Kidney epithelial cell (primary cell): ENCODE results near the gene TSEN54. TPM values are rescaled to one million over a fixed set of nuclear protein-coding genes. Genes with fewer than 3 reads are reported as not detected.

Source experiments
- DNase-seq: peaks from one replicate; pipeline ENCODE4 v3.0.0-alpha.2; 2010; ENCODE audit warnings: low read depth
- H3K27me3 ChIP-seq: 2 replicates; pipeline ENCODE4 v1.6.0; 2011; ENCODE audit warnings: low read length; ENCODE audit not compliant: control insufficient read depth, insufficient read depth
- H3K36me3 ChIP-seq: 2 replicates; pipeline ENCODE4 v1.5.1; 2011; ENCODE audit warnings: low read length; ENCODE audit not compliant: control insufficient read depth, insufficient read depth
- H3K4me3 ChIP-seq: 2 replicates; pipeline ENCODE4 v1.5.1; 2011; ENCODE audit warnings: low read depth, mild to moderate bottlenecking, control low read depth, low read length
- total RNA-seq: library from RNA; depleted of rRNA; stranded (reverse); fragments of >200 nt; gene quantifications from 2 replicates; pipeline ENCODE4 v1.2.3, GENCODE V29; 2015
- TF ChIP-seq, protein P1 (sequence below): IDR thresholded peaks from 2 replicates; pipeline ENCODE4 v1.5.1; 2011; ENCODE audit warnings: mild to moderate bottlenecking, moderate library complexity, low read length, control low read depth, inconsistent platforms; ENCODE audit not compliant: insufficient read depth, poor library complexity, severe bottlenecking

The TSEN54 gene
- total RNA-seq, 1 donor from 2014 or later, result 23.5 TPM

GRCh38 chr17:75507733-75508719, 8.3 kb upstream of the TSEN54 start:
- Histone ChIP-seq H3K27me3 (no peaks in the 10 kb centered on the region), H3K4me3 (no peak overlapping the region), H3K36me3 (no peaks in the 10 kb centered on the region)
- no peak for DNase-seq
- TF ChIP-seq, protein P1, sequence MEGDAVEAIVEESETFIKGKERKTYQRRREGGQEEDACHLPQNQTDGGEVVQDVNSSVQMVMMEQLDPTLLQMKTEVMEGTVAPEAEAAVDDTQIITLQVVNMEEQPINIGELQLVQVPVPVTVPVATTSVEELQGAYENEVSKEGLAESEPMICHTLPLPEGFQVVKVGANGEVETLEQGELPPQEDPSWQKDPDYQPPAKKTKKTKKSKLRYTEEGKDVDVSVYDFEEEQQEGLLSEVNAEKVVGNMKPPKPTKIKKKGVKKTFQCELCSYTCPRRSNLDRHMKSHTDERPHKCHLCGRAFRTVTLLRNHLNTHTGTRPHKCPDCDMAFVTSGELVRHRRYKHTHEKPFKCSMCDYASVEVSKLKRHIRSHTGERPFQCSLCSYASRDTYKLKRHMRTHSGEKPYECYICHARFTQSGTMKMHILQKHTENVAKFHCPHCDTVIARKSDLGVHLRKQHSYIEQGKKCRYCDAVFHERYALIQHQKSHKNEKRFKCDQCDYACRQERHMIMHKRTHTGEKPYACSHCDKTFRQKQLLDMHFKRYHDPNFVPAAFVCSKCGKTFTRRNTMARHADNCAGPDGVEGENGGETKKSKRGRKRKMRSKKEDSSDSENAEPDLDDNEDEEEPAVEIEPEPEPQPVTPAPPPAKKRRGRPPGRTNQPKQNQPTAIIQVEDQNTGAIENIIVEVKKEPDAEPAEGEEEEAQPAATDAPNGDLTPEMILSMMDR, result no peak

DNA sequence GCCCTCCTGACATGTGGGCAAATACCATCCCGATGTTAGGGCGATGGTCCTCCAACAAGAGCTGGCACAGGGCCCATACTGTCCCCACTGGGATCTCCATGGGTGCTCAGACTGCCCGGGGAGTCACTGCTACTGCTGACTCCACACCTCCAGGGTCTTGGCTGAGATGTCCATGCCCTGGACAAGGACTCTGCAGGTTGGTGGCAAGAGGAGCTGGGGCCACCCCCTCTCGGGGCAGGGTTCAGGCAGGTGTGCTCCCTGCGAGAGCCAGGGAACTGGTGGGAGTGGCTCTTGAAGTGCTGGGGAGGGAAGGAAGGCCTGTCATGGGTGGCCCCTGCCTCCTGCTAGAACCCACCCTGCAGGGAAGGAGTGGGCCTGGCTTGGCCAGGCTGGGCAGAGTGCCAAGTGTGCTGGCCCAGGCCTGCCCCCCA, 7.4 kb upstream of the TSEN54 start:
- H3K4me3 ChIP-seq, result no peak overlapping the region
- TF ChIP-seq, protein P1, result no peak
- H3K27me3 ChIP-seq, result no peaks in the 10 kb centered on the region
- H3K36me3 ChIP-seq, result peaks cover 2% of the 10 kb centered on the region
- no peak for DNase-seq

DNA sequence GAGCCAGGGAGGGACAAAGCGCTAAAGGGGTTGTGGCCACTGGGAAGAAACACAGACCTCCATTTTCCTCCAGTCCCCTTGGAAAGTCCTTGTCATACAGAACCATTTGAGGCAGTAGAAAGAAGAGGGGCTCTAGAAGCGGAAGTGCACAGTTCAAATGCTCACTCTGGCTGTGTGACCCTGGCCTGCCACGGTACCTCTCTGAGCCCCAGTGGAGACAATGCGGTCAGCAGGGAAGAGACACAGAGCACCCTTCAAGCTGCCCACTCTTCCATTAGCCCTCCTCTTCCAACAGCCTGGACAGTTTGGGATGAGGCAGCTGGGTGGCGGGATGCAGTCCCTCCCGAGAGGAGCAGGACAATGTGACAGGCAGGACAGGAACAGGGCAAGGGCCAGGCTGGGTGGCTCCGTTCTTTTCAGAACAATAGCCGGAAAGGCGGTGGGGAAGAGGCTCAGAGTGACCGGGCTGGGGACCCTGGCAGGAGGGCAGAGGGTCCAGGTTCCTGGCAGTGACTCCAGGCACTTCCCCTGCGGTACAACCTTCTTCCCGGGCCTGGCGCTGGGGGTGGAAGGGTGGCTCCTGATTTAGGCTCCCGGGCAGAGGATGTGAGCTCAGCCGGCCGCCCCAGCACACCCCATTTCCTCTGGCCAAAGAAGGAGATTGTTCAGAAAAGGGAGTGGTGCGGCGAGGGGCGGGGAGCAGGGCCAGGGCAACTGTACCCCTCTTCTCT, 6.6 kb upstream of the TSEN54 start:
- TF ChIP-seq, protein P1, result no peak
- DNase-seq, result no peak
- no peaks in the 10 kb centered on the region for H3K27me3 ChIP-seq
- H3K4me3 ChIP-seq, result no peak overlapping the region
- peaks cover 2% of the 10 kb centered on the region for H3K36me3 ChIP-seq

DNA sequence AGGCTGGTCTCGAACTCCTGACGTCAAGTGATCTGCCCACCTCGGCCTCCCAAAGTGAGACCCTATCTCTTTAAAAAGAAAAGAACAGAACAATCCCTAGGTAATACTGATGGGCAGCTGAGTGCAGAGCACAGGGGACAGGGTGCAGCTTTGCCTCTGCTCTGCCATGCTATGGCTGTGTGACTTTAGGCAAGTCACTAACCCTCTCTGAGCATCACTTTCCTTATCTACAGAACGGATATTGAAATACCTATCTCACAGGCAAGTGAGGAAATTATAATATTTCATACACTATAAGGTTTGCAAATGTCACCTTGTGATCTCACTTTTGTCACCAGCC, 5.1 kb upstream of the TSEN54 start:
- H3K27me3 ChIP-seq, result no peaks in the 10 kb centered on the region
- DNase-seq, result no peak
- H3K36me3 ChIP-seq, result peaks cover 2% of the 10 kb centered on the region
- TF ChIP-seq, protein P1, result no peak
- no peak overlapping the region for H3K4me3 ChIP-seq

- TF ChIP-seq, protein P1, result no peak
- Histone ChIP-seq H3K27me3 (no peaks in the 10 kb centered on the region), H3K4me3 (no peak overlapping the region), H3K36me3 (peaks cover 2% of the 10 kb centered on the region)
- no peak for DNase-seq
These were observed 4.4 kb upstream of the TSEN54 start for GRCh38 chr17:75511610-75512575.
